Heart left ventricle (tissue), 16 donors: ENCODE data around the gene TNNC1. TPM values are rescaled to one million over a fixed set of nuclear protein-coding genes. Genes with fewer than 3 reads are reported as not detected.

Experiments
- ATAC-seq, 4 donors: fragments of 200-7000 bp; cut with Tn5 transposase; one replicate each; pipeline ENCODE4 v1.9.1; 2020 to 2022; ENCODE audit warnings: moderate library complexity in 4 of 4, mild to moderate bottlenecking in 3 of 4, moderate number of reproducible peaks in 1 of 4
- DNase-seq, 5 donors: peaks; one replicate each; pipeline ENCODE4 v3.0.0-alpha.2; 2020
- H3K27ac ChIP-seq, 12 donors: fragments of 200-600 bp; sonication (generic) in 4 of 12; one replicate each; pipeline versions ENCODE4 v1.5.0 to v1.8.0; 2016 to 2022; ENCODE audit warnings: mild to moderate bottlenecking in 2 of 12
- H3K27me3 ChIP-seq, 9 donors: fragments of 200-600 bp; sonication (generic) in 2 of 9; one replicate each; pipeline versions ENCODE4 v1.5.1 to v1.8.0; 2016 to 2022; ENCODE audit warnings: mild to moderate bottlenecking in 3 of 9
- H3K36me3 ChIP-seq, 9 donors: fragments of 200-600 bp; sonication (generic) in 2 of 9; one replicate each; pipeline versions ENCODE4 v1.5.0 to v1.8.0; 2018 to 2022; ENCODE audit warnings: mild to moderate bottlenecking in 2 of 9
- H3K4me1 ChIP-seq, 12 donors: fragments of 200-600 bp; sonication (generic) in 4 of 12; one replicate each; pipeline versions ENCODE4 v1.5.0 to v1.8.0; 2016 to 2022; ENCODE audit warnings: mild to moderate bottlenecking in 3 of 12
- H3K4me3 ChIP-seq, 12 donors: fragments of 200-600 bp; sonication (generic) in 4 of 12; one replicate each; pipeline versions ENCODE4 v1.5.0 to v1.8.0; 2017 to 2022; ENCODE audit warnings: mild to moderate bottlenecking in 9 of 12, moderate library complexity in 4 of 12
- H3K9me3 ChIP-seq, 12 donors: fragments of 200-600 bp; sonication (generic) in 4 of 12; one replicate each; pipeline versions ENCODE4 v1.5.0 to v1.8.0; 2016 to 2022; ENCODE audit warnings: mild to moderate bottlenecking in 1 of 12
- POLR2A ChIP-seq, 2 donors: fragments of 450-650 bp; IDR thresholded peaks; one replicate each; pipeline ENCODE4 v1.6.1; 2017; ENCODE audit warnings: antibody characterized with exemption in 2 of 2, mild to moderate bottlenecking in 2 of 2, moderate library complexity in 2 of 2
- WGBS, 4 donors: extraction: QIAGEN DNeasy Blood & Tissue Kit in 2 of 4; methylation state at CpG; one replicate each; pipeline versions ENCODE4 v1.1.5 to v1.1.7; 2013 to 2018; 5-methylcytosine and 5-hydroxymethylcytosine counted together
- intact Hi-C, 10 donors: fragments of 100-400 bp; cut with DNase I; formaldehyde crosslinking; loops; one replicate each; pipeline versions ENCODE4 v1.11.1 to v1.14.2; 2022
- polyA plus RNA-seq, 2 donors: library from polyadenylated mRNA; stranded (reverse); fragments of 200-250 nt; gene quantifications; one replicate each; pipeline ENCODE4 v1.2.3, GENCODE V29; 2013
- total RNA-seq, 9 donors: library from RNA; depleted of rRNA in 2 of 9; stranded (reverse); fragments of >200 nt in 2 of 9; fragmentation: NEBNext Ultra II Directional in 3 of 9; extraction: Animal tissue kit (Norgen Biotek cat#: 25700) in 3 of 9; gene quantifications; one replicate each; pipeline versions ENCODE4 v1.1.0 to v1.2.4, GENCODE V29; 2016 to 2023
- TF ChIP-seq, protein P1 (sequence below), 12 donors: fragments of 200-600 bp; sonication (generic) in 4 of 12; IDR thresholded peaks; one replicate each; pipeline versions ENCODE4 v1.5.0 to v1.8.0; 2018 to 2022; ENCODE audit warnings: antibody characterized with exemption in 12 of 12, mild to moderate bottlenecking in 5 of 12
- donor health status: ischemic (EF 13 %, LVEDD 7.1; RV severe dilation, severe dysfunction).
- donor health status: healthy with polysubstance abuse.
- donor health status: DM: no; HTN: yes; CAD: no.
- donor health status: DM: no; HTN: no; CAD: no.
- donor health status: ischemic (EF 25% LVEDD 6.9; RV normal size, moderate dysfunction).
- donor health status: ischemic (EF 25% LVEDD 5.7; RV mildly dilated, moderate dysfunction).
- donor health status: healthy.
- donor health status: DM: yes; HTN: yes; CAD: no.
- donor health status: ischemic (EF 35%, LVEDD 5.7; RV mildly dilated, moderate dysfunction).
- donor health status: nonischemic (EF 11% LVEDD 7.7; RV severe dilation, severe dysfunction).
- donor health status: DM: yes; HTN: yes; CAD: no.
- donor health status: PGD.
- donor health status: ischemic (EF 29% LVEDD 5.4; RV normal size, mild dysfunction).
- donor health status: nonischemic (EF 23%, LVEDD 6.1; RV moderate dilation, normal function).

The TNNC1 gene
- total and polyA plus RNA-seq, 11 donors: 4,301 to 20,003 (median 8,364) TPM

DNA sequence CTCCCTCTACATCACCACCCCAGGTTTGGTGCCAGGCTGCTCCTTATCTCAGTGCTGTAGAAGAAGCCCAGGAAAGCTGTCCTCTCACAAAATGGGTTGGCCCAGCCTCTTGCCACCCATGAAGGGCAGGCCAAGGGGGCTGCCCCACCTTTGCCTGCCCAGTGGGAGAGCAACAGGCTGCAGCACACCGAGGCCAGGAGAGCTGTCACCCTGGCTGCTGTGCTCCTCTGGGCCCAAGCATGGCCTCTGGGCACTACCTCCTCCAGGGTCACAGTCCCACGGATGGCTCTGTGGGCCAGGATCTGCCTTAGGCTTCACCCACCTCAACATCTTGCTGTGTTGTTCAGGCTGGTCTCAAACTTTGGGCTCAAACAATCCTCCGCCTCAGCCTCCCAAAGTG is 34.9 kb upstream of the TNNC1 start:
- Histone ChIP-seq H3K9me3 (no peaks in the 10 kb centered on the region), H3K27me3 (no peaks in the 10 kb centered on the region), H3K36me3 (peaks cover 0 to 90% (median 76%) of the 10 kb centered on the region in 9 donors), H3K4me1 (peaks cover 8 to 67% (median 39%) of the 10 kb centered on the region in 12 donors), H3K4me3 (no peak overlapping the region), H3K27ac (peak overlapping the region in 1 of 12 donors; percentile 25)
- DNase-seq (no peak), ATAC-seq (no peak)
- no peak for TF ChIP-seq POLR2A (IDR thresholded peaks at IDR 0.05)
- TF ChIP-seq, protein P1, sequence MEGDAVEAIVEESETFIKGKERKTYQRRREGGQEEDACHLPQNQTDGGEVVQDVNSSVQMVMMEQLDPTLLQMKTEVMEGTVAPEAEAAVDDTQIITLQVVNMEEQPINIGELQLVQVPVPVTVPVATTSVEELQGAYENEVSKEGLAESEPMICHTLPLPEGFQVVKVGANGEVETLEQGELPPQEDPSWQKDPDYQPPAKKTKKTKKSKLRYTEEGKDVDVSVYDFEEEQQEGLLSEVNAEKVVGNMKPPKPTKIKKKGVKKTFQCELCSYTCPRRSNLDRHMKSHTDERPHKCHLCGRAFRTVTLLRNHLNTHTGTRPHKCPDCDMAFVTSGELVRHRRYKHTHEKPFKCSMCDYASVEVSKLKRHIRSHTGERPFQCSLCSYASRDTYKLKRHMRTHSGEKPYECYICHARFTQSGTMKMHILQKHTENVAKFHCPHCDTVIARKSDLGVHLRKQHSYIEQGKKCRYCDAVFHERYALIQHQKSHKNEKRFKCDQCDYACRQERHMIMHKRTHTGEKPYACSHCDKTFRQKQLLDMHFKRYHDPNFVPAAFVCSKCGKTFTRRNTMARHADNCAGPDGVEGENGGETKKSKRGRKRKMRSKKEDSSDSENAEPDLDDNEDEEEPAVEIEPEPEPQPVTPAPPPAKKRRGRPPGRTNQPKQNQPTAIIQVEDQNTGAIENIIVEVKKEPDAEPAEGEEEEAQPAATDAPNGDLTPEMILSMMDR (IDR thresholded peaks at IDR 0.05): no peak
- intact Hi-C loops: loop anchor here in 1 of 10 donors (5.0 kb wide), 1 partner anchor 39 kb away; no protein-coding TSS in a partner anchor
- WGBS, 4 donors: 63 to 85% (median 74%) methylated on average over 2 to 3 of the region's 3 CpGs

DNA sequence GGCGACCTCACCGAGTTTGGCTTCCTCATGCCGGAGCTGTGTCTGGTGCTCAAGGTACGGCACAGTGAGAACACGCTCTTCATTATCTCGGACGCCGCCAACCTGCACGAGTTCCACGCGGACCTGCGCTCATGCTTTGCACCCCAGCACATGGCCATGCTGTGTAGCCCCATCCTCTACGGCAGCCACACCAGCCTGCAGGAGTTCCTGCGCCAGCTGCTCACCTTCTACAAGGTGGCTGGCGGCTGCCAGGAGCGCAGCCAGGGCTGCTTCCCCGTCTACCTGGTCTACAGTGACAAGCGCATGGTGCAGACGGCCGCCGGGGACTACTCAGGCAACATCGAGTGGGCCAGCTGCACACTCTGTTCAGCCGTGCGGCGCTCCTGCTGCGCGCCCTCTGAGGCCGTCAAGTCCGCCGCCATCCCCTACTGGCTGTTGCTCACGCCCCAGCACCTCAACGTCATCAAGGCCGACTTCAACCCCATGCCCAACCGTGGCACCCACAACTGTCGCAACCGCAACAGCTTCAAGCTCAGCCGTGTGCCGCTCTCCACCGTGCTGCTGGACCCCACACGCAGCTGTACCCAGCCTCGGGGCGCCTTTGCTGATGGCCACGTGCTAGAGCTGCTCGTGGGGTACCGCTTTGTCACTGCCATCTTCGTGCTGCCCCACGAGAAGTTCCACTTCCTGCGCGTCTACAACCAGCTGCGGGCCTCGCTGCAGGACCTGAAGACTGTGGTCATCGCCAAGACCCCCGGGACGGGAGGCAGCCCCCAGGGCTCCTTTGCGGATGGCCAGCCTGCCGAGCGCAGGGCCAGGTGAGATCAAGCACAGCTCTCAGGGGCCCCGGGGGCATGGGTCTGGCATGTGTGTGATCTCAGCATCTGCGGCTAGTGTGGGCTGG is 34.2 kb upstream of the TNNC1 start:
- Histone ChIP-seq H3K4me3 (no peak overlapping the region), H3K27ac (peak overlapping the region in 1 of 12 donors; percentile 25), H3K36me3 (peaks cover 0 to 91% (median 77%) of the 10 kb centered on the region in 9 donors), H3K27me3 (no peaks in the 10 kb centered on the region), H3K4me1 (peaks cover 8 to 67% (median 43%) of the 10 kb centered on the region in 12 donors), H3K9me3 (no peaks in the 10 kb centered on the region)
- TF ChIP-seq POLR2A (IDR thresholded peaks at IDR 0.05): no peak
- TF ChIP-seq, protein P1 (IDR thresholded peaks at IDR 0.05): no peak
- 94 to 96% (median 96%) methylated on average over 53 to 59 of the region's 59 CpGs for WGBS, 4 donors
- no peak for ATAC-seq
- intact Hi-C loops: loop anchor here in 1 of 10 donors (5.0 kb wide), 1 partner anchor 39 kb away; no protein-coding TSS in a partner anchor
- no peak for DNase-seq

DNA sequence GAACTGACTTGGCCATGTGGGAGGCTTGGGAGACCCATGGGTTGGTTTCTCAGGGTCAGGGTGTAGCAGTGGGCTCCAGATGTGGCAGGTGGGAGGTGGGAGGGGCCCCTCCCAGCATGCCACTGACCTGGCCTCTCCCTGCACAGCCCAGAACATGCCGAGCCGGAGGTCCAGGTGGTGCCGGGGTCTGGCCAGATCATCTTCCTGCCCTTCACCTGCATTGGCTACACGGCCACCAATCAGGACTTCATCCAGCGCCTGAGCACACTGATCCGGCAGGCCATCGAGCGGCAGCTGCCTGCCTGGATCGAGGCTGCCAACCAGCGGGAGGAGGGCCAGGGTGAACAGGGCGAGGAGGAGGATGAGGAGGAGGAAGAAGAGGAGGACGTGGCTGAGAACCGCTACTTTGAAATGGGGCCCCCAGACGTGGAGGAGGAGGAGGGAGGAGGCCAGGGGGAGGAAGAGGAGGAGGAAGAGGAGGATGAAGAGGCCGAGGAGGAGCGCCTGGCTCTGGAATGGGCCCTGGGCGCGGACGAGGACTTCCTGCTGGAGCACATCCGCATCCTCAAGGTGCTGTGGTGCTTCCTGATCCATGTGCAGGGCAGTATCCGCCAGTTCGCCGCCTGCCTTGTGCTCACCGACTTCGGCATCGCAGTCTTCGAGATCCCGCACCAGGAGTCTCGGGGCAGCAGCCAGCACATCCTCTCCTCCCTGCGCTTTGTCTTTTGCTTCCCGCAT is 33.4 kb upstream of the TNNC1 start:
- intact Hi-C loops: loop anchor here in 1 of 10 donors (5.0 kb wide), 1 partner anchor 40 kb away; no protein-coding TSS in a partner anchor
- Histone ChIP-seq H3K9me3 (no peaks in the 10 kb centered on the region), H3K36me3 (peaks cover 0 to 91% (median 76%) of the 10 kb centered on the region in 9 donors), H3K4me3 (no peak overlapping the region), H3K27ac (no peak overlapping the region), H3K4me1 (peaks cover 8 to 66% (median 43%) of the 10 kb centered on the region in 12 donors), H3K27me3 (no peaks in the 10 kb centered on the region)
- ATAC-seq (no peak), DNase-seq (no peak)
- 88 to 90% (median 88%) methylated on average over 29 to 31 of the region's 31 CpGs for WGBS, 4 donors
- TF ChIP-seq POLR2A (IDR thresholded peaks at IDR 0.05): no peak
- TF ChIP-seq, protein P1 (IDR thresholded peaks at IDR 0.05): no peak
